ENCODE results near the gene CD55. TPM values are rescaled to one million over a fixed set of nuclear protein-coding genes. Genes with fewer than 3 reads are reported as not detected.

CD55 gene
- total RNA-seq, 1 experiment from 2014 or later, result 0.71 TPM

GRCh38 chr1:207321790-207322645, 540 bp downstream of the CD55 start:
- no peak for DNase-seq (ENCODE audit: low spot score)

GRCh38 chr1:207323425-207324225, 2.1 kb downstream of the CD55 start:
- POLR2A ChIA-PET (ENCODE audit: low non-redundant PET), result no interaction called here
- Histone ChIP-seq H3K4me1 (ENCODE audit: insufficient read depth, low read length, poor library complexity, severe bottlenecking) (no peaks in the 10 kb centered on the region), H3K9me3 (ENCODE audit: low read depth, low read length, poor library complexity, severe bottlenecking) (no peaks in the 10 kb centered on the region), H3K36me3 (ENCODE audit: insufficient read depth, low read length, poor library complexity, severe bottlenecking) (no peaks in the 10 kb centered on the region), H3K27ac (ENCODE audit: low read depth, low read length, poor library complexity, severe bottlenecking) (no peak overlapping the region), H3K27me3 (replicated peaks; ENCODE audit: insufficient read depth, low read depth, low read length, poor library complexity) (peaks cover 40% of the 10 kb centered on the region), H3K4me3 (ENCODE audit: low read depth, low read length, poor library complexity, severe bottlenecking) (no peak overlapping the region)
- TF ChIP-seq EZH2 (IDR thresholded peaks at IDR 0.05; ENCODE audit: borderline replicate concordance, low read depth, low read length, poor library complexity, severe bottlenecking), result no peak
- no peak for TF ChIP-seq CTCF (conservative IDR thresholded peaks at IDR 0.05; ENCODE audit: low read depth, low read length)
- intact Hi-C loops (cut with micrococcal nuclease; ENCODE audit: unreplicated experiment), result no loop called here
- no peak for DNase-seq (ENCODE audit: low spot score)
- CTCF ChIA-PET, result no interaction called here
- BruUV-seq (replicated peaks), result no TSS peak

More at GRCh38 chr1:207321790-207322645, 540 bp downstream of the CD55 start:
- Histone ChIP-seq H3K27me3 (replicated peaks; ENCODE audit: insufficient read depth, low read depth, low read length, poor library complexity) (peaks cover 42% of the 10 kb centered on the region), H3K27ac (ENCODE audit: low read depth, low read length, poor library complexity, severe bottlenecking) (no peak overlapping the region), H3K9me3 (ENCODE audit: low read depth, low read length, poor library complexity, severe bottlenecking) (no peaks in the 10 kb centered on the region), H3K4me1 (ENCODE audit: insufficient read depth, low read length, poor library complexity, severe bottlenecking) (no peaks in the 10 kb centered on the region), H3K36me3 (ENCODE audit: insufficient read depth, low read length, poor library complexity, severe bottlenecking) (no peaks in the 10 kb centered on the region), H3K4me3 (ENCODE audit: low read depth, low read length, poor library complexity, severe bottlenecking) (peak overlapping the region; percentile 49)
- no peak for TF ChIP-seq CTCF (conservative IDR thresholded peaks at IDR 0.05; ENCODE audit: low read depth, low read length)
- no peak for TF ChIP-seq EZH2 (IDR thresholded peaks at IDR 0.05; ENCODE audit: borderline replicate concordance, low read depth, low read length, poor library complexity, severe bottlenecking)
- BruUV-seq (replicated peaks), result no TSS peak
- CTCF ChIA-PET, result no interaction called here
- intact Hi-C loops (cut with micrococcal nuclease; ENCODE audit: unreplicated experiment), result no loop called here
- POLR2A ChIA-PET (ENCODE audit: low non-redundant PET), result no interaction called here

GRCh38 chr1:207328004-207328403, 6.5 kb downstream of the CD55 start:
- ChIA-PET CTCF (no interaction called here), POLR2A (ENCODE audit: low non-redundant PET) (no interaction called here)
- H3K9me3 ChIP-seq (ENCODE audit: low read depth, low read length, poor library complexity, severe bottlenecking), result no peaks in the 10 kb centered on the region
- intact Hi-C loops (cut with micrococcal nuclease; ENCODE audit: unreplicated experiment), result no loop called here
- no peak for DNase-seq (ENCODE audit: low spot score)
- TF ChIP-seq CTCF (conservative IDR thresholded peaks at IDR 0.05; ENCODE audit: low read depth, low read length), result no peak
- no peak for TF ChIP-seq EZH2 (IDR thresholded peaks at IDR 0.05; ENCODE audit: borderline replicate concordance, low read depth, low read length, poor library complexity, severe bottlenecking)
- no TSS peak for BruUV-seq (replicated peaks)
- H3K27ac ChIP-seq (ENCODE audit: low read depth, low read length, poor library complexity, severe bottlenecking), result no peak overlapping the region
- no peaks in the 10 kb centered on the region for H3K4me1 ChIP-seq (ENCODE audit: insufficient read depth, low read length, poor library complexity, severe bottlenecking)
- peaks cover 9% of the 10 kb centered on the region for H3K27me3 ChIP-seq (replicated peaks; ENCODE audit: insufficient read depth, low read depth, low read length, poor library complexity)
- no peaks in the 10 kb centered on the region for H3K36me3 ChIP-seq (ENCODE audit: insufficient read depth, low read length, poor library complexity, severe bottlenecking)
- no peak overlapping the region for H3K4me3 ChIP-seq (ENCODE audit: low read depth, low read length, poor library complexity, severe bottlenecking)
